HL-60/S4 treated with phorbol 12-myristate 13-acetate at 8.2 ng/mL for 4 days and 3 days (cell line): Measurements from ENCODE around the gene ANKMY1.

ENCODE experiments used
- in situ Hi-C: fragments of 300-500 bp; cut with MboI; formaldehyde crosslinking; loops from 2 replicates; pipeline ENCODE4 v1.15.0; 2022; ENCODE audit warnings: low sequenced_read_pairs

The ANKMY1 gene

GRCh38 chr2:240523451-240524281, 34.1 kb downstream of the ANKMY1 start:
- in situ Hi-C loops, result loop anchor here (25.0 kb wide), 1 partner anchor 189 kb away; no protein-coding TSS in a partner anchor

GRCh38 chr2:240522406-240522805, 35.4 kb downstream of the ANKMY1 start:
- in situ Hi-C loops, result loop anchor here (25.0 kb wide), 1 partner anchor 190 kb away; no protein-coding TSS in a partner anchor

DNA sequence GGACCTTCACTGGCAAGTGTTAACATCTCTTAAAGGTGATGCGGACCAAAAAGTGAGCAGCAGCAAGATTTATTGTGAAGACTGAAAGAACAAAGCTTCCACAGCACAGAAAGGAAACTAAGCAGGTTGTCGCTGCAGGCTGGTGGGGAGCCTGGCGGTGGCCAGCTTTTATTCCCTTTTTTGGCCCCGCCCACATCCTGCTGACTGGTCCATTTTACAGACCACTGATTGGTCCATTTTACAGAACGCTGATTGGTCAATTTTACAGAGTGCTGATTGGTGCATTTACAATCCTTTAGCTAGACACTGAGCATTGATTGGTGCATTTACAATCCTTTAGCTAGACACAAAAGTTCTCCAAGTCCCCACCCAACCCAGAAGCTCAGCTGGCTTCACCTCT, 35.9 kb downstream of the ANKMY1 start:
- in situ Hi-C loops, result loop anchor here (25.0 kb wide), 1 partner anchor 190 kb away; no protein-coding TSS in a partner anchor

- in situ Hi-C loops, result loop anchor here (25.0 kb wide), 1 partner anchor 191 kb away; no protein-coding TSS in a partner anchor
These were observed 36.8 kb downstream of the ANKMY1 start for GRCh38 chr2:240520974-240521350.

GRCh38 chr2:240520130-240520973, 37.4 kb downstream of the ANKMY1 start:
- in situ Hi-C loops, result loop anchor here (25.0 kb wide), 1 partner anchor 192 kb away; no protein-coding TSS in a partner anchor

DNA sequence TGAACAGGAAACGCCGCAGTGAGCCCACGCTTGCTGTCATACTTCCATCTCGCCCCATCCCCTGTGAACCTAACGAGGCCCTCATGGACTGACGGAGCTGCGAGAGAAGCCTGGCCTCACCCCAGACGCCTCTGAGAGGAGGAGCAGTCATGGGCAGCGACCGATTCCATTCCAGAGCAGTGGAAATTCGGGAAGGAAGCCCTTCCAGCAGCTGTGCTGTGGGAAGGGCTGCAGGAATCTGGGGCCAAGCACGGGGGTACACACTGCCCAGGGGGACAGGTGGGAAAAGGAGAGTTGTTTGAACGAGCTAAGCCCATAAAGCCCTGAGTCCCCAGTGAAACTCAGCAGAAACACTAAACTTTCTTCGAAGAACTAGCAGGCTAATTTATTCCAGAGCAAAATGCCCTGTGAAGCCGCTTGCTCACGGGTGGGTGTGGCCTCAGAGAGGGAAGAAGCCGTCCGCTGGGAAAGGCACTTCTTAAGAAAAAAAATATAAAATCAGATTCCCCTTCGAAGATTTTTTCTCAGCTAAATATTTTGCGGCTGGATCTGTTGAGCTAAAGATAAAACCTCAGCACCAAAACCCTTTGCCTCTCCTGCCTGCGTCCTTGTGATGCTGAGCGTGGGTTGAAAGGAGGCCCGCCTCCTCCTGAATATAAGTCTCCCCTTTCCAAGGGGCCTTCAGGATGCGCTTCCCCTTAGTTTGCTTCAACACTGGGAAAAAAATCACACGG, 38.2 kb downstream of the ANKMY1 start:
- in situ Hi-C loops, result loop anchor here (25.0 kb wide), 1 partner anchor 193 kb away; no protein-coding TSS in a partner anchor

DNA sequence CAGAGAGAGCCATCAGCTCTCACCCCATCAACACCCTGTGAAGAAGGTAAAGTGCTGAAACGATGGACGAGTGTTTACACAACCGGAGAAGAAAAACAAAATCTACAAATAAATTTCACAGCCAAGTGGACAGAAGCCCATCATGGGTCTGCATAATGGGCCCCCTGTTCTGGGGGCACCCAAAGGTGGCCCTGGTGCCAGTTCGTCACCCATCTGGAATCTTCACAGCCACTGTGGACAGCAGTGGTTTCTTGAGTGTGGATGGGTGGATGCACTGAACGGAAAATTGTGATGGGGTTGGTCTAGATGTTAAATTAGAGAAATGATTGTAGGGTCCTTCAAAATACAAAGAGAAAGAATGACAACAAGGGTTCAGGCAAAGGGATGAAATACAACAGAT, 38.8 kb downstream of the ANKMY1 start:
- in situ Hi-C loops, result loop anchor here (25.0 kb wide), 1 partner anchor 193 kb away; no protein-coding TSS in a partner anchor

DNA sequence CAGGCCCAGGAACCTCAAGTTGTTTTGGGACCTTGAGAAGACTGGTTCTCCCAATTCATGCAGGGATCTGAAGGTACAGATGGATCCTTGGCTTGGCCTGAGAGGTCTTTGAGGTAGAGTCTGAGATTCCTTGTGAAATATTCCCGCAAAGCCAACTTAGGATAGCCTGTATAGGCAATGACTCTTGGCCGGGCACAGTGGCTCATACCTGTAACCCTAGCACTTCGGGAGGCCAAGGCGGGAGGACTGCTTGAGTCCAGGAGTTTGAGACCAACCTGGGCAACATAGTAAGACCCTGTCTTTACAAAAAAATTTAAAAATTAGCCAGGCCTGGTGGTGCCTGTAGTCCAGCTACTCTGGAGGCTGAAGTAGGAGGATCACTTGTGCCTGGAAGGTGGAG, 40.4 kb downstream of the ANKMY1 start:
- in situ Hi-C loops, result loop anchor here (25.0 kb wide), 1 partner anchor 195 kb away; no protein-coding TSS in a partner anchor

GRCh38 chr2:240514631-240515030, 43.2 kb downstream of the ANKMY1 start:
- in situ Hi-C loops, result loop anchor here (25.0 kb wide), 1 partner anchor 198 kb away; no protein-coding TSS in a partner anchor

- in situ Hi-C loops, result loop anchor here (25.0 kb wide), 1 partner anchor 199 kb away; no protein-coding TSS in a partner anchor
These were observed 44.1 kb downstream of the ANKMY1 start for GRCh38 chr2:240513549-240514287.

DNA sequence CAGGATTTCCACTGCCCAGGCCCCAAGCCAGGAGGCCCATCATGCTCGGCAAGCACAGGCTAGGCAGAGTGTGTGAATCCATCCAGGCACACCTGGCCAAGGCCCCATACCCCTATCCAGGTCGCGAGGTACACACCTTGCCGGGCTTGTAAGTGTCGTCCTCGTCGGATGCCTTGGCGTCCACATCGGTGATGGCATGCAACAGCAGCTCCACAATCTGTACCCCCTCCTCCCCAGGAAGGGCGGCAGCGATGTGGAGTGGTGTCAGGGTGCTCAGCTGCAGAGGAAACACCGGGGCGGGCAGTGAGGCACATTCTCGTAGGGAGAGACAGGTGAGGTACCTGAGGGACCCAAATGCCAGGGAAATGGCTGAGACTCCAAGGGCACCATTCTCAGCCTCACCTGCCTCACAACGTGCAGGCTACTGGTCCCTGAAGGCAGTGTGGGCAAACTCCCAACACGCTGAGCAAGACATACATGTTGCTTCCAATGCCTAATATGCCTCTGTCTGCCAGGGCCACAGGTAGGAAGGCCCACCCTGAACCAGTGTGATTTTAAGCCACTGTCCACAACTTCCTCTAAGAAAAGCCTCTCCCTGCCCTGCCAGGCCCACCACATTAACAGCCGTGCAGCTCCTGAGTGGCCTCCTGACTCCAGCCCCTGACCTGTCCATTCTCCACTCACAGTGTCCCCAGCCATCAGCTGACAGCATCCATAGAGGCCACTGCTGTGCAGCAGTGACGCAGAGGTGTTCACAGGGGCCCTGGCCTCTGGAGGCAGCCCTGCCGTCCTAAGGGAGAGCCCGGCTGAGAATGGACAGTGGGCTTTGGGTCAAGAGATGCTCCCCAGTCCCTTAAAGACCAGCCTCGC, 44.9 kb downstream of the ANKMY1 start:
- in situ Hi-C loops, result loop anchor here (25.0 kb wide), 1 partner anchor 199 kb away; no protein-coding TSS in a partner anchor

- in situ Hi-C loops, result loop anchor here (25.0 kb wide), 1 partner anchor 200 kb away; no protein-coding TSS in a partner anchor
These were observed 45.7 kb downstream of the ANKMY1 start for GRCh38 chr2:240512109-240512485.

GRCh38 chr2:240511351-240512108, 46.3 kb downstream of the ANKMY1 start:
- in situ Hi-C loops, result loop anchor here (25.0 kb wide), 1 partner anchor 201 kb away; no protein-coding TSS in a partner anchor

DNA sequence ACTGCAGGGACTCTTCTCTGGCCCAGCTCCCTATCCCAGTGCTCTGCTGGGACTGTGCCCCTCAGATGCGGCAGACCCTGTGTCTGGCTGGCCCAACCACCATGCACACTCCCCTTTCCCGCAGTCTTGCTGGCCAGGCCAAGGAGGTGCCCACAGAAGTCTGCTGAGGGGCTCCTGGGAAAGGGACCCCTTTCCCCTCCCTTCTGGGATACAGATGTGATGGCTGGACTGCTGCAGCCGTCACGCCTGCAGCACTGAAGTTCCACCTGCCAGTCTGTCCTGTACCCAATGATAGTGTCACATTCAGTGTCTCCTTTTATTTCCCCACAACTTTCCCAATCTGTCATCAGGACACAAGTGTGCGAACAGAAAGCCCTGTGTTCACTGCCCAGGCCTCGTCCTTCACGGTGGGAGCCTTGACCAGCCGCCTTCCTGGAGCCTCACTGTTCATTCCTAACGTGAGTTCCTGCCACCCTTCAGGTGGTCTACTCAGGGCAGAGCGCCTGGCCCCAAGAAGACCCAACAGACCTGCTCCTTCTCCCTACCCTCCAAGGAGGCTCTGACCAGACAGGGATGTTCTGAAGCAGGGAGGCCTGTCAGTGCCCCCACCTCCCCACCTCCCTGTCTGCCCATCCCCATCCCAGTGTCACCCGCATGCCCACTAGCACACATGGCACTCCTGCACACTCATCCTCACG, 47.1 kb downstream of the ANKMY1 start:
- in situ Hi-C loops, result loop anchor here (25.0 kb wide), 1 partner anchor 202 kb away; no protein-coding TSS in a partner anchor

GRCh38 chr2:240509667-240510512, 47.9 kb downstream of the ANKMY1 start:
- in situ Hi-C loops, result loop anchor here (25.0 kb wide), 1 partner anchor 202 kb away; no protein-coding TSS in a partner anchor
